Measurements from ENCODE around the gene MTMR4.

The MTMR4 gene

DNA sequence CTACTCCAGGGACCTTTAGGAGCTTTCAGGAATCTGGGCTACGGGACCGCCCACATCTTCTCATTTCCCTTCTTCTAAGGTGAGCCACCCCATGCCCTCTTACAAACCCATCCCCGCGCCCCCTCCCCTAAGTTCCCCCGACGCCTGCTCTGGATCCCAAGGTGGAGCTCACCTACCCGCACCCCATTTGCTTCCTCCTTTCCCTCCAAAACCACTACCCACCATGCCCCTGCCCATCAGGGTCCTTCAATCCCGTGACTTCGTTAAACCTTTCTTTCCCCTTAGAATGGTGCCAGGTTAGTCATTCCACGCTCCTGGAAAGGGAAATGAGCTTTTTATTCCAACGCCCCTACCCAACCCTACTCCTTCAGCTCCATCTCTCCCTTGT lies 326 bp upstream of the MTMR4 start:
- no peaks in the 10 kb centered on the region for H4K20me1 ChIP-seq (ENCODE audit: insufficient read depth)
- no peak for TF ChIP-seq CTCF (conservative IDR thresholded peaks at IDR 0.05; ENCODE audit: low read depth, low read length)
- no peaks in the 10 kb centered on the region for H3K36me3 ChIP-seq (ENCODE audit: insufficient read depth)
- H3K4me1 ChIP-seq (ENCODE audit: low read depth, poor library complexity, severe bottlenecking): peaks cover 29% of the 10 kb centered on the region
- no peak overlapping the region for H2AFZ ChIP-seq (ENCODE audit: low read depth)
- no peak overlapping the region; the same call in 1 of the 2 replicates for H3K4me2 ChIP-seq
- no peak overlapping the region for H3K27ac ChIP-seq
- H3K4me3 ChIP-seq (IDR thresholded peaks at IDR 0.05; ENCODE audit: insufficient read depth, low read depth, low read length): no peak overlapping the region
- H3K27me3 ChIP-seq (ENCODE audit: insufficient read depth, low read depth): no peaks in the 10 kb centered on the region
- H3K79me2 ChIP-seq (ENCODE audit: insufficient read depth, low read depth): no peaks in the 10 kb centered on the region
- H3K9ac ChIP-seq: no peak overlapping the region

- Histone ChIP-seq H3K36me3 (ENCODE audit: insufficient read depth) (no peaks in the 10 kb centered on the region), H3K4me3 (IDR thresholded peaks at IDR 0.05; ENCODE audit: insufficient read depth, low read depth, low read length) (no peak overlapping the region), H3K79me2 (ENCODE audit: insufficient read depth, low read depth) (no peaks in the 10 kb centered on the region), H3K4me2 (peak overlapping the region; percentile 93), H2AFZ (ENCODE audit: low read depth) (peak overlapping the region; percentile 58), H3K9ac (peak overlapping the region; percentile 74; the same call in 1 of the 2 replicates), H3K4me1 (ENCODE audit: low read depth, poor library complexity, severe bottlenecking) (peaks cover 27% of the 10 kb centered on the region), H3K27me3 (ENCODE audit: insufficient read depth, low read depth) (no peaks in the 10 kb centered on the region), H3K27ac (no peak overlapping the region), H4K20me1 (ENCODE audit: insufficient read depth) (no peaks in the 10 kb centered on the region)
- TF ChIP-seq CTCF (conservative IDR thresholded peaks at IDR 0.05; ENCODE audit: low read depth, low read length): no peak
Observed at GRCh38 chr17:58513267-58513964, 1.0 kb downstream of the MTMR4 start.

- no peaks in the 10 kb centered on the region for H3K27me3 ChIP-seq (ENCODE audit: insufficient read depth, low read depth)
- no peaks in the 10 kb centered on the region; the same call in 1 of the 2 replicates for H3K36me3 ChIP-seq (ENCODE audit: insufficient read depth)
- H4K20me1 ChIP-seq (ENCODE audit: insufficient read depth): no peaks in the 10 kb centered on the region
- H2AFZ ChIP-seq (ENCODE audit: low read depth): no peak overlapping the region
- H3K4me3 ChIP-seq (IDR thresholded peaks at IDR 0.05; ENCODE audit: insufficient read depth, low read depth, low read length): no peak overlapping the region
- TF ChIP-seq CTCF (conservative IDR thresholded peaks at IDR 0.05; ENCODE audit: low read depth, low read length): no peak
- no peak overlapping the region for H3K27ac ChIP-seq
- H3K4me2 ChIP-seq: no peak overlapping the region
- no peak overlapping the region for H3K9ac ChIP-seq
- no peaks in the 10 kb centered on the region for H3K79me2 ChIP-seq (ENCODE audit: insufficient read depth, low read depth)
- H3K4me1 ChIP-seq (ENCODE audit: low read depth, poor library complexity, severe bottlenecking): peaks cover 24% of the 10 kb centered on the region
Observed at GRCh38 chr17:58510075-58510474, 4.4 kb downstream of the MTMR4 start.

DNA sequence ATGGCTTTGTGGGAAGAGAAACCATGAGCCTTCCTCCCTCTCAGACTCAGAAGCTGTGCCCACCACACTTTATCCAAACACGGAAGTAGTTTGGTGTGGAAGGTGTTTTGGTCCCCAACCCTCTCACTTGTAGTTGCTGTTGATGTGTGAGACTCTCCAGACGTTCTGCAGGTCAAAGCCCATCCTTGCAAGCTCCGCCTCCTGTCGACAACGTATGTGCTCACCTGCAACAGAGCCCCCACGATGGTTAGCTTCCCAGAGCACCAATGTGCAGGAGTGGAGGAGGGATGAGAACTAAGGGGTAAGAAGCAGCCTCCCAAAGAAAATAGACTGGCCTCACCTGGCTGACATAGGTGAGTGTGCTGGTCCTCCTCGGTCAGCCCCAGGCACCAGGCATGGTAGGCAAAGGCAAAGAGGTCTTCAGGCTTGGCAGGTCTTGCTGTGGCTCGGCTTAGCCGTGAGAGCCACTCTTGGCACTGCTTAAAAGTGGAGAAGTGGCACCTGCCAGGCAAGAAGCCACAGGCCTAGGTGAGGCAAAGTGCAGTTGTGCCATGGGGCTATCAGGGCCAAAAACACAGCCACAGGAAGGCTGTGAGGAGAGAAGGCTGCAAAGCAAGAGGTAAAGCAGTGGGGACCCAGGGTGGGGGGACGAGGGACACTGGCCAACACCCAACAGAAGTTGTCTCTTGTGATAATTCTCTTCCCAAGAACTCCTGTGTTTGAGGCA lies 5.9 kb downstream of the MTMR4 start:
- no peak overlapping the region for H3K4me3 ChIP-seq (IDR thresholded peaks at IDR 0.05; ENCODE audit: insufficient read depth, low read depth, low read length)
- H4K20me1 ChIP-seq (ENCODE audit: insufficient read depth): no peaks in the 10 kb centered on the region
- no peak overlapping the region for H3K9ac ChIP-seq
- peaks cover 19% of the 10 kb centered on the region for H3K4me1 ChIP-seq (ENCODE audit: low read depth, poor library complexity, severe bottlenecking)
- H3K79me2 ChIP-seq (ENCODE audit: insufficient read depth, low read depth): no peaks in the 10 kb centered on the region
- H3K27me3 ChIP-seq (ENCODE audit: insufficient read depth, low read depth): no peaks in the 10 kb centered on the region
- H3K27ac ChIP-seq: no peak overlapping the region
- no peak overlapping the region for H3K4me2 ChIP-seq
- H3K36me3 ChIP-seq (ENCODE audit: insufficient read depth): no peaks in the 10 kb centered on the region; the same call in 1 of the 2 replicates
- no peak for TF ChIP-seq CTCF (conservative IDR thresholded peaks at IDR 0.05; ENCODE audit: low read depth, low read length)
- H2AFZ ChIP-seq (ENCODE audit: low read depth): no peak overlapping the region

Measured in KMS-11 (cell line).